ENCODE measurements around the gene SLC22A14.
"Not testable (repeated sequence)": the region's sequence is repeated elsewhere in the genome, so short reads cannot be mapped to it uniquely, and the experiment has no call there.

The SLC22A14 gene

GRCh38 chr3:38320638-38321037 lies 38.5 kb downstream of the SLC22A14 start:
- not testable (repeated sequence) for H3K9ac ChIP-seq (ENCODE audit: low read depth in 1 of 2, low read length in 2 of 2)

GRCh38 chr3:38323060-38323459 lies 41.0 kb downstream of the SLC22A14 start:
- no peak overlapping the region for H3K4me3 ChIP-seq (ENCODE audit: low read depth in 1 of 2, low read length in 2 of 2)
- H3K27me3 ChIP-seq (ENCODE audit: control insufficient read depth in 1 of 2, insufficient read depth in 2 of 2, low read length in 2 of 2) = peaks cover 0 to 3% of the 10 kb centered on the region in 2 donors
- no peak overlapping the region for H3K9ac ChIP-seq (ENCODE audit: low read depth in 1 of 2, low read length in 2 of 2)
- H3K36me3 ChIP-seq (ENCODE audit: control insufficient read depth in 1 of 2, insufficient read depth in 2 of 2, low read length in 2 of 2) = no peaks in the 10 kb centered on the region
- no peaks in the 10 kb centered on the region for H3K4me1 ChIP-seq (ENCODE audit: control insufficient read depth in 1 of 2, insufficient read depth in 2 of 2, low read length in 2 of 2)
- no peak overlapping the region for H3K27ac ChIP-seq (ENCODE audit: low read depth, low read length)
- H3K9me3 ChIP-seq (ENCODE audit: control insufficient read depth in 1 of 2, low read length in 2 of 2) = peaks cover 0 to 6% of the 10 kb centered on the region in 2 donors

More at GRCh38 chr3:38320638-38321037, 38.5 kb downstream of the SLC22A14 start:
- not testable (repeated sequence) for H3K27me3 ChIP-seq (ENCODE audit: control insufficient read depth in 1 of 2, insufficient read depth in 2 of 2, low read length in 2 of 2); H3K4me3 ChIP-seq (ENCODE audit: low read depth in 1 of 2, low read length in 2 of 2); H3K27ac ChIP-seq (ENCODE audit: low read depth, low read length); H3K36me3 ChIP-seq (ENCODE audit: control insufficient read depth in 1 of 2, insufficient read depth in 2 of 2, low read length in 2 of 2); H3K9me3 ChIP-seq (ENCODE audit: control insufficient read depth in 1 of 2, low read length in 2 of 2)
- H3K4me1 ChIP-seq (ENCODE audit: control insufficient read depth in 1 of 2, insufficient read depth in 2 of 2, low read length in 2 of 2) = peaks cover 5 to 12% of the 10 kb centered on the region in 2 donors

DNA sequence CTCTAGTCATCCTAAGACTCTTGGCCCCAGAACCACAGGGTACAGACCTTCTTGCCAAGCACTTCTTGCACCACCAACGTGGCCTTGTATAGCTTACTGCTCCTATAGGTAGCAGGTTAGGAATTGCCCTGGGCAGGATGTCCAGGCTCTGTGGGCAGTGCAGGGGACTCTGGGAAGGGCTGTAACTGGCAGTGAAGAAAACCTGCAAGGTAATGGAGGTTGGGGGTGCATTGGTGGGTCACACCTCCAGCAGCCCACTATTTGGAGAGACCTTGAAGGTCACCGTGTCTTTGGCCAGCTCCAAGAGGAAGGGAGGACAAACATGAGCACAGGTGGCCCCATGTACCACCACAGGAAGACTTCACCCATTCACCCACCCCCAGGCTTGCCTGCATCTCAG lies 43.2 kb downstream of the SLC22A14 start:
- H3K27ac ChIP-seq (ENCODE audit: low read depth, low read length) = no peak overlapping the region
- no peaks in the 10 kb centered on the region for H3K4me1 ChIP-seq (ENCODE audit: control insufficient read depth in 1 of 2, insufficient read depth in 2 of 2, low read length in 2 of 2)
- H3K27me3 ChIP-seq (ENCODE audit: control insufficient read depth in 1 of 2, insufficient read depth in 2 of 2, low read length in 2 of 2) = peaks cover 0 to 3% of the 10 kb centered on the region in 2 donors
- H3K9ac ChIP-seq (ENCODE audit: low read depth in 1 of 2, low read length in 2 of 2) = no peak overlapping the region
- no peaks in the 10 kb centered on the region for H3K36me3 ChIP-seq (ENCODE audit: control insufficient read depth in 1 of 2, insufficient read depth in 2 of 2, low read length in 2 of 2)
- peaks cover 0 to 6% of the 10 kb centered on the region in 2 donors for H3K9me3 ChIP-seq (ENCODE audit: control insufficient read depth in 1 of 2, low read length in 2 of 2)
- no peak overlapping the region for H3K4me3 ChIP-seq (ENCODE audit: low read depth in 1 of 2, low read length in 2 of 2)

DNA sequence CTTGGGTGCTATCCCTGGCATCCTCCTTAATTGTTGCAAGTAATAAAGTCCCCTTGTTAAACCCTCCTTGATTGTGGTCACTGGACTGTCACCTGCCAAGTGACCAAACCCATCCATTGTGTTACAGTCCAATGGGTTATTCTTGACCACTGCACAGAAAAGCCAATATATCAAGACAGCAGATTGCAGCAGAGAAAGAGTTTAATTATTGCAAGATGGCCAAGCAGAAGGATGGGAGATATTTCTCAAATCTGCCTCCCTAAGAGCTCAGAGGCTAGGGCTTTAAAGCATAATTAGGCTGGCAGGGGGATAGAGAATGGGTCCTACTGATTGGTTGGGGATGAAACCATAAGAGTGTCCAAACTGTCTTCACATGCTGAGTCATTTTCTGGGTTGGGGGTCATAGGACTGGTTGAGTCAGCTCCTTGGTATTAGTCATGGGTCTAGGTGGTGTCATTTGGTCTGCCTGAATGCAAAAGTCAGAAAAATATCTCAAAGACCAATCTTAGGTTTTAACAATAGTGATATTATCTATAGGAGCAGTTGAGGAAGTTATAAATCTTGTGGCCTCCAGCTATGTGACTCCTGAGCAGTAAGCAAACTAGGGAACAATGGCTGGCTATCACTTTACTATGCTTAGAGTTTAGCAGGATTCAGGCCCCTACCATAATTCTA lies 45.4 kb downstream of the SLC22A14 start:
- Histone ChIP-seq H3K4me1 (ENCODE audit: control insufficient read depth in 1 of 2, insufficient read depth in 2 of 2, low read length in 2 of 2) (no peaks in the 10 kb centered on the region), H3K9ac (ENCODE audit: low read depth in 1 of 2, low read length in 2 of 2) (no peak overlapping the region), H3K27ac (ENCODE audit: low read depth, low read length) (no peak overlapping the region), H3K36me3 (ENCODE audit: control insufficient read depth in 1 of 2, insufficient read depth in 2 of 2, low read length in 2 of 2) (no peaks in the 10 kb centered on the region), H3K9me3 (ENCODE audit: control insufficient read depth in 1 of 2, low read length in 2 of 2) (peaks cover 0 to 6% of the 10 kb centered on the region in 2 donors), H3K27me3 (ENCODE audit: control insufficient read depth in 1 of 2, insufficient read depth in 2 of 2, low read length in 2 of 2) (peaks cover 0 to 3% of the 10 kb centered on the region in 2 donors), H3K4me3 (ENCODE audit: low read depth in 1 of 2, low read length in 2 of 2) (no peak overlapping the region)

DNA sequence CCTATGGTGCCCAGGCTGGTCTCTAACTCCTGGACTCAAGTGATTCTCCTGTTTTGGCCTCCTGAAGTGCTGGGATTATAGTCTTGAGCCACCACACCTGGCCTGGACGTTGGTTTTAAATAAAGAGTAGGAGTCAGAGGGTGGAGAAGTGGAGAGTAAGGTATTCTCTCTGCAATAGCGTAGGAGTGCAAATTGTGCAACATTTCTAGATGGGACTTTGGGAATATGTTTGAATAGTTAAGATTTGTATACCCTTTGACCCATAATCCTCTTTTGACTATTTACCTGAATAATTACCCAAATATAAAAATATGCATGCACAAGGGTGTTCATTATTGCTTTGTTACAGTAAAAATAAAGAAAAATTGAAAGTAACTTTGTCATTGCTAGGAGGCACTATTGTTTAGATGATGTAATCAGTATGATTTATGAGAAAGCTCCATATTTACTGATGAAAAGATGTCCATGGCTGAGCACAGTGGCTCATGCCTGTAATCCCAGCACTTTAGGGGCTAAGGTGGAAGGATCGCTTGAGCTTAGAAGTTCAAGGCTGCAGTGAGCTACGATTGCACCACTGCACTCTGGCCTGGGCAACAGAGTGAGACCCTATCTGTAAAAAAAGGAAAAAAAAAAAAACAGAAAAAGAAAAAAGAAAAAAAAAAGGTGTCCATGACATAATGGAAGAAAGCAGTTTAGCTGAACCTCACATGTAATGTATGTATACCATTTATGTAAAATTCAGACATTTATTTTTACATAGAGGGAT lies 49.3 kb downstream of the SLC22A14 start:
- Histone ChIP-seq H3K36me3 (ENCODE audit: control insufficient read depth in 1 of 2, insufficient read depth in 2 of 2, low read length in 2 of 2) (no peaks in the 10 kb centered on the region), H3K9ac (ENCODE audit: low read depth in 1 of 2, low read length in 2 of 2) (no peak overlapping the region), H3K27me3 (ENCODE audit: control insufficient read depth in 1 of 2, insufficient read depth in 2 of 2, low read length in 2 of 2) (peaks cover 0 to 2% of the 10 kb centered on the region in 2 donors), H3K4me3 (ENCODE audit: low read depth in 1 of 2, low read length in 2 of 2) (no peak overlapping the region), H3K27ac (ENCODE audit: low read depth, low read length) (no peak overlapping the region), H3K4me1 (ENCODE audit: control insufficient read depth in 1 of 2, insufficient read depth in 2 of 2, low read length in 2 of 2) (no peaks in the 10 kb centered on the region), H3K9me3 (ENCODE audit: control insufficient read depth in 1 of 2, low read length in 2 of 2) (peaks cover 0 to 6% of the 10 kb centered on the region in 2 donors)

- Histone ChIP-seq H3K36me3 (ENCODE audit: control insufficient read depth in 1 of 2, insufficient read depth in 2 of 2, low read length in 2 of 2) (no peaks in the 10 kb centered on the region), H3K4me1 (ENCODE audit: control insufficient read depth in 1 of 2, insufficient read depth in 2 of 2, low read length in 2 of 2) (no peaks in the 10 kb centered on the region), H3K4me3 (ENCODE audit: low read depth in 1 of 2, low read length in 2 of 2) (no peak overlapping the region), H3K9me3 (ENCODE audit: control insufficient read depth in 1 of 2, low read length in 2 of 2) (peaks cover 0 to 4% of the 10 kb centered on the region in 2 donors), H3K27me3 (ENCODE audit: control insufficient read depth in 1 of 2, insufficient read depth in 2 of 2, low read length in 2 of 2) (no peaks in the 10 kb centered on the region), H3K27ac (ENCODE audit: low read depth, low read length) (no peak overlapping the region), H3K9ac (ENCODE audit: low read depth in 1 of 2, low read length in 2 of 2) (no peak overlapping the region)
These were observed 50.1 kb downstream of the SLC22A14 start for GRCh38 chr3:38332201-38332600.

DNA sequence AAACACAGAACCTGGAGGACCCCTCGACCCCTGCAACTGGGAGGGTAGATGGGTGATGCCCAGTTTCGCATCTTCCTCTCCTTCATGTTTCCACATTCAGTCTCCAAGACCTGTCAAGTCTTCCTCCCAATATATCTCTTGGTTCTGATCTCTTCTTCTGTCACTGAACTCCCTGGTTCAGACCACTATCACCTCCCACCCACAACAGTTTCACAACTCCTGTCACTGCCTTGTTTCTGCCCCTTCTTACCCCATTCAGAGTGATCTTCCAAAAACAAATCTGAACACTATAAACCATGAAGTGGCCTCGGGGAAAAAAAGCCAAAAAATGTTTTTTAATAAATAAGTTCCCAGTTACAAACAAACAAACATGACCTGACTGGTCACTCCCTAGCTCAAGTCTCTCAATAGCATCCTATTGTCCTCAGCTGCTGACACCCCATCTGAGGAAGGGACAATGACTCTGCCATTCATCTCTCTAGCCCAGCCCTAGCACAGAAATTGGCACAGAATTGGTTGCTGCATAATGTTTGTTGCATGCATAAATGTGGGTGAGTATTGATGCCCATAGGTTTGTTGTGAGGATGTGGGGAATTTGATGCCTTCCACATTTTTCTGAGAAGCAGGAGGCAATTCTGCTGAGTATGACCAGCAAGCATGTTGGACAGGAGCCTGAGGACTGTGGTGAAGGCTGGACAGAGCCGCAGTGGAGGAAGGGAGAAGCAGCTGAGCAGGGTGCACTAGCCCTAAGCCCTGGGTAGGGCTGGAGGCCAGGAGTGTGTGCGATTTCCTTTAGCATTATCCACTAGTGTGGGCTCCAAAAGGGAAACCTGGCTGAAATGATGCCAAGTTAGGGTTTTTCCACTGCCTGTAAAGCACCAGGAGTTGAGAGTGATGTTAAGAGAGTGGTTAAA lies 52.3 kb downstream of the SLC22A14 start:
- Histone ChIP-seq H3K9ac (ENCODE audit: low read depth in 1 of 2, low read length in 2 of 2) (no peak overlapping the region), H3K27ac (ENCODE audit: low read depth, low read length) (no peak overlapping the region), H3K9me3 (ENCODE audit: control insufficient read depth in 1 of 2, low read length in 2 of 2) (no peaks in the 10 kb centered on the region), H3K36me3 (ENCODE audit: control insufficient read depth in 1 of 2, insufficient read depth in 2 of 2, low read length in 2 of 2) (no peaks in the 10 kb centered on the region), H3K4me1 (ENCODE audit: control insufficient read depth in 1 of 2, insufficient read depth in 2 of 2, low read length in 2 of 2) (no peaks in the 10 kb centered on the region), H3K4me3 (ENCODE audit: low read depth in 1 of 2, low read length in 2 of 2) (no peak overlapping the region), H3K27me3 (ENCODE audit: control insufficient read depth in 1 of 2, insufficient read depth in 2 of 2, low read length in 2 of 2) (no peaks in the 10 kb centered on the region)

- Histone ChIP-seq H3K4me3 (ENCODE audit: low read depth in 1 of 2, low read length in 2 of 2) (no peak overlapping the region), H3K27me3 (ENCODE audit: control insufficient read depth in 1 of 2, insufficient read depth in 2 of 2, low read length in 2 of 2) (no peaks in the 10 kb centered on the region), H3K9me3 (ENCODE audit: control insufficient read depth in 1 of 2, low read length in 2 of 2) (no peaks in the 10 kb centered on the region), H3K9ac (ENCODE audit: low read depth in 1 of 2, low read length in 2 of 2) (no peak overlapping the region), H3K36me3 (ENCODE audit: control insufficient read depth in 1 of 2, insufficient read depth in 2 of 2, low read length in 2 of 2) (no peaks in the 10 kb centered on the region), H3K4me1 (ENCODE audit: control insufficient read depth in 1 of 2, insufficient read depth in 2 of 2, low read length in 2 of 2) (no peaks in the 10 kb centered on the region), H3K27ac (ENCODE audit: low read depth, low read length) (no peak overlapping the region)
These were observed 53.2 kb downstream of the SLC22A14 start for GRCh38 chr3:38335263-38335662.

GRCh38 chr3:38337703-38338102 lies 55.6 kb downstream of the SLC22A14 start:
- H3K36me3 ChIP-seq (ENCODE audit: control insufficient read depth in 1 of 2, insufficient read depth in 2 of 2, low read length in 2 of 2) = no peaks in the 10 kb centered on the region
- no peaks in the 10 kb centered on the region for H3K4me1 ChIP-seq (ENCODE audit: control insufficient read depth in 1 of 2, insufficient read depth in 2 of 2, low read length in 2 of 2)
- H3K9ac ChIP-seq (ENCODE audit: low read depth in 1 of 2, low read length in 2 of 2) = no peak overlapping the region
- H3K27me3 ChIP-seq (ENCODE audit: control insufficient read depth in 1 of 2, insufficient read depth in 2 of 2, low read length in 2 of 2) = no peaks in the 10 kb centered on the region
- H3K9me3 ChIP-seq (ENCODE audit: control insufficient read depth in 1 of 2, low read length in 2 of 2) = no peaks in the 10 kb centered on the region
- no peak overlapping the region for H3K27ac ChIP-seq (ENCODE audit: low read depth, low read length)
- H3K4me3 ChIP-seq (ENCODE audit: low read depth in 1 of 2, low read length in 2 of 2) = no peak overlapping the region
